Endothelial cell of umbilical vein (primary cell): ENCODE measurements around the gene CEMP1. TPM values are rescaled to one million over a fixed set of nuclear protein-coding genes. Genes with fewer than 3 reads are reported as not detected.

Experiments
- BruUV-seq: library from RNA; stranded (reverse); fragments of 400-500 nt; replicated peaks from 2 replicates; lab custom pipeline; 2021; lab: Mats Ljungman, UMichigan
- CTCF ChIA-PET: fragments of 300-600, 350-600 bp; sonication (Branson Sonifier 250); formaldehyde crosslinking; loops from one replicate; lab custom pipeline; 2021; ENCODE audit warnings: antibody characterized with exemption, inconsistent platforms; lab: Charles Lee
- POLR2A ChIA-PET: fragments of 300-600, 350-600 bp; sonication (Branson Sonifier 250); formaldehyde crosslinking; loops from one replicate; lab custom pipeline; 2021; ENCODE audit warnings: antibody characterized with exemption, inconsistent platforms; lab: Charles Lee
- DNase-seq: peaks from one replicate; pipeline ENCODE4 v3.0.0-alpha.2; 2011; ENCODE audit warnings: low read depth, low spot score
- FAIRE-seq: peaks from 2 replicates; lab custom pipeline; 2011; peaks lifted over from hg19 to GRCh38; lab: Jason Lieb, UNC
- H2AFZ ChIP-seq: 2 replicates; pipeline ENCODE4 v1.6.0; 2012; ENCODE audit warnings: low read depth, low read length, control low read depth, inconsistent platforms
- H3K27ac ChIP-seq: 2 replicates; pipeline ENCODE4 v1.5.1; 2011; ENCODE audit warnings: low read depth, mild to moderate bottlenecking, control low read depth, low read length, moderate library complexity; ENCODE audit not compliant: insufficient read depth
- H3K27me3 ChIP-seq, 2 experiments: 2 replicates each; pipeline versions ENCODE4 v1.6.0 to v1.6.1; 2011; ENCODE audit warnings: low read length in 2 of 2, mixed read lengths in 1 of 2; ENCODE audit not compliant: control insufficient read depth in 2 of 2, insufficient read depth in 2 of 2
- H3K36me3 ChIP-seq, 2 experiments: 2 replicates in 1 of 2; 3 replicates in 1 of 2; pipeline ENCODE4 v1.5.1; 2011; ENCODE audit warnings: low read length in 2 of 2, mild to moderate bottlenecking in 1 of 2, moderate library complexity in 1 of 2; ENCODE audit not compliant: control insufficient read depth in 2 of 2, insufficient read depth in 2 of 2; ENCODE audit errors: extremely low read depth in 1 of 2
- H3K4me1 ChIP-seq: 3 replicates; pipeline ENCODE4 v1.5.1; 2011; ENCODE audit warnings: mild to moderate bottlenecking, low read length; ENCODE audit not compliant: control insufficient read depth, insufficient read depth; ENCODE audit errors: extremely low read depth
- H3K4me2 ChIP-seq: 2 replicates; pipeline ENCODE4 v1.6.1; 2011; ENCODE audit warnings: low read length, control low read depth, mixed read lengths; ENCODE audit not compliant: insufficient read depth
- H3K4me3 ChIP-seq, 3 experiments: fragments of 200-600 bp in 1 of 3; sonication (generic), shearing (Covaris generic) in 1 of 3; replicated peaks in 1 of 3; 2 replicates each; pipeline ENCODE4 v1.5.1; 2011 to 2016; ENCODE audit warnings: control low read depth in 3 of 3, low read length in 3 of 3, mild to moderate bottlenecking in 2 of 3, inconsistent platforms in 1 of 3, low read depth in 1 of 3, moderate library complexity in 1 of 3; ENCODE audit not compliant: insufficient read depth in 1 of 3
- H3K79me2 ChIP-seq: 2 replicates; pipeline ENCODE4 v1.6.0; 2012; ENCODE audit warnings: low read length, inconsistent platforms; ENCODE audit not compliant: control insufficient read depth, insufficient read depth
- H3K9ac ChIP-seq: replicated peaks from 2 replicates; pipeline ENCODE3; 2011; ENCODE audit warnings: low read length, control low read depth; ENCODE audit not compliant: insufficient read depth; ENCODE audit errors: extremely low read depth
- H3K9me1 ChIP-seq: replicated peaks from 3 replicates; pipeline ENCODE4 v1.6.0; 2011; ENCODE audit warnings: mild to moderate bottlenecking, low read length; ENCODE audit not compliant: control insufficient read depth, insufficient read depth; ENCODE audit errors: extremely low read depth
- H3K9me3 ChIP-seq: replicated peaks from 2 replicates; pipeline ENCODE4 v1.5.1; 2012; ENCODE audit warnings: low read length, inconsistent platforms; ENCODE audit not compliant: control insufficient read depth, insufficient read depth
- H4K20me1 ChIP-seq: replicated peaks from 2 replicates; pipeline ENCODE3; 2011; ENCODE audit warnings: mild to moderate bottlenecking, low read length; ENCODE audit not compliant: control insufficient read depth, insufficient read depth; ENCODE audit errors: extremely low read depth
- CTCF ChIP-seq, 2 donors: IDR thresholded peaks; 1 replicate in 1 of 2; 2 replicates in 1 of 2; pipeline ENCODE4 v1.5.1; 2011; ENCODE audit warnings: low read length in 2 of 2, mild to moderate bottlenecking in 2 of 2, moderate library complexity in 2 of 2, control low read depth in 1 of 2, inconsistent platforms in 1 of 2, low read depth in 1 of 2; ENCODE audit not compliant: insufficient read depth in 1 of 2; ENCODE audit errors: extremely low read depth in 1 of 2
- EZH2 ChIP-seq: IDR thresholded peaks from 2 replicates; pipeline ENCODE4 v1.6.1; 2012; ENCODE audit warnings: borderline replicate concordance, low read depth, mild to moderate bottlenecking, moderate library complexity, low read length, inconsistent platforms; ENCODE audit not compliant: severe bottlenecking
- JUN ChIP-seq: IDR thresholded peaks from 2 replicates; pipeline ENCODE4 v1.6.1; 2011; ENCODE audit warnings: borderline replicate concordance, low read depth; ENCODE audit not compliant: insufficient read length, insufficient read depth
- MAX ChIP-seq: IDR thresholded peaks from 2 replicates; pipeline ENCODE4 v1.6.1; 2011; ENCODE audit not compliant: insufficient read depth, insufficient read length
- MYC ChIP-seq: IDR thresholded peaks from one replicate; pipeline ENCODE4 v1.6.1; 2011; ENCODE audit warnings: mild to moderate bottlenecking, low read depth, low read length
- POLR2A ChIP-seq: IDR thresholded peaks from 2 replicates; pipeline ENCODE4 v1.6.1; 2012; ENCODE audit warnings: low read depth, mild to moderate bottlenecking, control low read depth, low read length
- POLR2AphosphoS5 ChIP-seq: IDR thresholded peaks from 2 replicates; pipeline ENCODE4 v1.6.1; 2012; ENCODE audit warnings: low read depth, mild to moderate bottlenecking, control low read depth, low read length, moderate library complexity; ENCODE audit not compliant: insufficient read depth
- dilution Hi-C: fragments of 300-500 bp; cut with MboI; formaldehyde crosslinking; loops from one replicate; pipeline ENCODE4 v1.15.0; 2019; ENCODE audit warnings: low sequenced_read_pairs; ENCODE audit not compliant: extremely low pct_ligation_motif_present
- intact Hi-C: fragments of 100-400 bp; cut with micrococcal nuclease; formaldehyde crosslinking; loops from one replicate; pipeline ENCODE4 v1.10.0; 2022
- polyA plus RNA-seq, 4 experiments: library from polyadenylated mRNA; depleted of rRNA in 3 of 4; stranded (reverse) in 3 of 4; unstranded in 1 of 4; fragments of >200 nt; gene quantifications; 2 replicates each; pipeline versions ENCODE4 v1.2.1 to v1.2.3, GENCODE V29; 2011 to 2012; ENCODE audit warnings: missing spikeins in 1 of 4
- total RNA-seq: library from RNA; stranded (reverse); gene quantifications from 2 replicates; pipeline ENCODE4 v1.2.3, GENCODE V29; 2021

Gene CEMP1
- total and polyA plus RNA-seq, 2 donors (not counting 3 experiments of a cell fraction or from before 2014, with no cell fraction given): not detected

GRCh38 chr16:2490190-2491105, 40.8 kb downstream of the CEMP1 start:
- no peak overlapping the region for H3K27ac ChIP-seq
- no peaks in the 10 kb centered on the region for H3K4me1 ChIP-seq
- H3K4me2 ChIP-seq: no peak overlapping the region
- dilution Hi-C loops: no loop called here
- H3K9ac ChIP-seq: no peak overlapping the region
- H3K9me1 ChIP-seq: no peaks in the 10 kb centered on the region
- no peaks in the 10 kb centered on the region for H4K20me1 ChIP-seq
- peaks cover 6% of the 10 kb centered on the region for H3K79me2 ChIP-seq
- no peak for FAIRE-seq
- ChIA-PET POLR2A (no interaction called here), CTCF (interaction anchor here (1.6 kb wide), 1 partner anchor 11 kb away, joined by 8 read pairs; no protein-coding TSS in a partner anchor)
- H3K36me3 ChIP-seq: no peaks in the 10 kb centered on the region
- no peak for DNase-seq
- H2AFZ ChIP-seq: no peak overlapping the region
- no peaks in the 10 kb centered on the region for H3K27me3 ChIP-seq
- no TSS peak for BruUV-seq
- H3K9me3 ChIP-seq: no peaks in the 10 kb centered on the region
- H3K4me3 ChIP-seq: no peak overlapping the region
- intact Hi-C loops: no loop called here
- no peak for TF ChIP-seq EZH2
- no peak for TF ChIP-seq POLR2A
- no peak for TF ChIP-seq MAX
- TF ChIP-seq CTCF (IDR thresholded peaks at IDR 0.05; ENCODE audit: extremely low read depth in 1 of 2, insufficient read depth in 1 of 2, low read depth in 1 of 2, low read length in 2 of 2): no peak
- TF ChIP-seq JUN: no peak
- TF ChIP-seq MYC: no peak
- TF ChIP-seq POLR2AphosphoS5: no peak
